ENCODE data around the gene ZNF827. TPM values are rescaled to one million over a fixed set of nuclear protein-coding genes. Genes with fewer than 3 reads are reported as not detected.

ZNF827 gene
- total and polyA plus RNA-seq, 2 of the 13 experiments (the other 11 are each of a cell fraction or from before 2014, with no cell fraction given), result 2.8 TPM

GRCh38 chr4:145865274-145865941 is 73.2 kb downstream of the ZNF827 start:
- no peak for FAIRE-seq
- 92% methylated on average over 5 of the region's 5 CpGs for WGBS (ENCODE audit: low lambda C conversion rate)
- CTCF ChIA-PET (ENCODE audit: low intra/inter-chr PET ratio, low total read pairs), result no interaction called here
- no peaks in the 10 kb centered on the region for H3K9me3 ChIP-seq (ENCODE audit: low read length)
- no peak for ATAC-seq
- no peak for DNase-seq (ENCODE audit: low spot score)
- no peak overlapping the region for H3K4me2 ChIP-seq (ENCODE audit: low read depth, low read length)
- no peaks in the 10 kb centered on the region for H3K79me2 ChIP-seq (ENCODE audit: insufficient read depth, low read length)
- H2AFZ ChIP-seq (ENCODE audit: low read length), result no peak overlapping the region
- POLR2A ChIA-PET, result no interaction called here
- H3K36me3 ChIP-seq (replicated peaks in 1 of 2; ENCODE audit: control insufficient read depth in 1 of 2, insufficient read depth in 2 of 2, low read length in 2 of 2), result peaks cover 0 to 5% of the 10 kb centered on the region in 2 experiments; a peak in 4 of 5 replicates
- no peaks in the 10 kb centered on the region for H3K4me1 ChIP-seq (ENCODE audit: insufficient read depth, low read length)
- no peaks in the 10 kb centered on the region for H4K20me1 ChIP-seq (ENCODE audit: insufficient read depth, low read length)
- no peaks in the 10 kb centered on the region for H3K27me3 ChIP-seq (ENCODE audit: control insufficient read depth in 1 of 2, insufficient read depth in 2 of 2, low read length in 2 of 2)
- TF ChIP-seq ZNF766 (CRISPR knock-in tag; IDR thresholded peaks at IDR 0.05; ENCODE audit: borderline replicate concordance) (no peak), YEATS4 (CRISPR knock-in tag; IDR thresholded peaks at IDR 0.05; ENCODE audit: borderline replicate concordance) (no peak), CCDC6 (CRISPR knock-in tag; IDR thresholded peaks at IDR 0.05) (no peak), ZNF782 (CRISPR knock-in tag; IDR thresholded peaks at IDR 0.05; ENCODE audit: borderline replicate concordance) (no peak), RXRA (CRISPR knock-in tag; IDR thresholded peaks at IDR 0.05) (no peak), SRY (CRISPR knock-in tag; IDR thresholded peaks at IDR 0.05) (no peak), POLR2A (IDR thresholded peaks at IDR 0.05; ENCODE audit: insufficient read depth in 1 of 2, low read depth in 2 of 2, low read length in 2 of 2) (no peak), HDAC1 (CRISPR knock-in tag; IDR thresholded peaks at IDR 0.05) (no peak), NR2F2 (IDR thresholded peaks at IDR 0.05; ENCODE audit: borderline replicate concordance, low read depth) (no peak), FOSL2 (CRISPR knock-in tag; IDR thresholded peaks at IDR 0.05) (no peak), ZNF574 (CRISPR knock-in tag; IDR thresholded peaks at IDR 0.05) (no peak), GATA4 (IDR thresholded peaks at IDR 0.05; ENCODE audit: borderline replicate concordance, low read depth) (no peak), ZNF484 (CRISPR knock-in tag; IDR thresholded peaks at IDR 0.05; ENCODE audit: borderline replicate concordance, low read depth) (no peak)
- intact Hi-C loops (cut with micrococcal nuclease; ENCODE audit: unreplicated experiment), result no loop called here
- in situ Hi-C loops (cut with HindIII; ENCODE audit: extremely low pct_ligation_motif_present, low pct_unique_long_range_greater_than_20kb), result no loop called here
- BruUV-seq (replicated peaks), result no TSS peak
- H3K9ac ChIP-seq (ENCODE audit: insufficient read depth, low read depth, low read length), result no peak overlapping the region
- no peak overlapping the region for H3K4me3 ChIP-seq (replicated peaks in 1 of 3; ENCODE audit: insufficient read depth in 1 of 3, low read depth in 2 of 3, low read length in 3 of 3)
- no peak overlapping the region for H3K27ac ChIP-seq (ENCODE audit: extremely low read length, insufficient read depth, low read length)

All from HepG2 (cell line).